IMR-90 (cell line): ENCODE results near the gene EBF3. TPM values are rescaled to one million over a fixed set of nuclear protein-coding genes. Genes with fewer than 3 reads are reported as not detected.

Source experiments
- ATAC-seq: fragments of 200-7000 bp; cut with Tn5 transposase; 2 replicates; pipeline ENCODE4 v1.9.1; 2020; ENCODE audit warnings: low read depth, mild to moderate bottlenecking, moderate library complexity
- BruUV-seq: library from RNA; stranded (reverse); fragments of 400-500 nt; replicated peaks from 2 replicates; lab custom pipeline; 2021; lab: Mats Ljungman, UMichigan
- CTCF ChIA-PET: fragments of 300-600 bp; formaldehyde crosslinking; extraction: SDS; loops from one replicate; lab custom pipeline; 2021; ENCODE audit warnings: antibody characterized with exemption; lab: Yijun Ruan, JAX
- POLR2A ChIA-PET: fragments of 300-600 bp; sonication (Branson Sonifier 250); formaldehyde crosslinking; loops from one replicate; lab custom pipeline; 2022; ENCODE audit warnings: antibody characterized with exemption; ENCODE audit not compliant: unreplicated experiment; lab: Charles Lee
- DNase-seq: peaks from one replicate; pipeline ENCODE4 v3.0.0; 2013
- H2AFZ ChIP-seq: replicated peaks from 2 replicates; pipeline ENCODE3; 2013; ENCODE audit warnings: low read length, mild to moderate bottlenecking; ENCODE audit not compliant: poor library complexity
- H2AK5ac ChIP-seq: 2 replicates; pipeline ENCODE4 v1.6.1; 2013; ENCODE audit warnings: low read depth, low read length, inconsistent platforms
- H2AK9ac ChIP-seq: replicated peaks from 2 replicates; pipeline ENCODE3; 2013; ENCODE audit warnings: mild to moderate bottlenecking, low read depth, low read length, moderate library complexity; ENCODE audit not compliant: poor library complexity
- H2BK120ac ChIP-seq: 2 replicates; pipeline ENCODE4 v1.6.1; 2013; ENCODE audit warnings: low read depth, low read length, inconsistent platforms
- H2BK15ac ChIP-seq: 3 replicates; pipeline ENCODE4 v1.6.1; 2013; ENCODE audit warnings: low read depth, low read length, inconsistent platforms
- H2BK20ac ChIP-seq: 2 replicates; pipeline ENCODE4 v1.6.1; 2013; ENCODE audit warnings: low read depth, mild to moderate bottlenecking, inconsistent platforms, low read length, moderate library complexity
- H2BK5ac ChIP-seq: 2 replicates; pipeline ENCODE4 v1.6.1; 2013; ENCODE audit warnings: mild to moderate bottlenecking, low read depth, low read length, inconsistent platforms; ENCODE audit not compliant: poor library complexity, severe bottlenecking
- H3K14ac ChIP-seq: replicated peaks from 2 replicates; pipeline ENCODE4 v1.6.1; 2013; ENCODE audit warnings: low read depth, low read length, inconsistent platforms
- H3K18ac ChIP-seq: 2 replicates; pipeline ENCODE4 v1.6.1; 2013; ENCODE audit warnings: low read depth, low read length, control low read depth
- H3K23ac ChIP-seq: 2 replicates; pipeline ENCODE4 v1.6.1; 2013; ENCODE audit warnings: low read depth, low read length, inconsistent platforms
- H3K27ac ChIP-seq: 2 replicates; pipeline ENCODE4 v1.5.1; 2013; ENCODE audit warnings: mild to moderate bottlenecking, control low read depth, low read length; ENCODE audit not compliant: insufficient read depth
- H3K27me3 ChIP-seq: 2 replicates; pipeline ENCODE4 v1.6.1; 2013; ENCODE audit warnings: low read length; ENCODE audit not compliant: control insufficient read depth, insufficient read depth
- H3K36me3 ChIP-seq: 2 replicates; pipeline ENCODE4 v1.6.1; 2013; ENCODE audit warnings: low read length, mixed read lengths; ENCODE audit not compliant: control insufficient read depth, insufficient read depth
- H3K4ac ChIP-seq: 2 replicates; pipeline ENCODE4 v1.6.1; 2013; ENCODE audit warnings: low read depth, low read length, inconsistent platforms
- H3K4me1 ChIP-seq: 2 replicates; pipeline ENCODE4 v1.6.1; 2013; ENCODE audit warnings: low read length, mixed read lengths; ENCODE audit not compliant: control insufficient read depth, insufficient read depth
- H3K4me2 ChIP-seq: 2 replicates; pipeline ENCODE4 v1.6.1; 2013; ENCODE audit warnings: low read depth, mild to moderate bottlenecking, control low read depth, low read length, moderate library complexity
- H3K4me3 ChIP-seq: 2 replicates; pipeline ENCODE4 v1.5.1; 2013; ENCODE audit warnings: low read depth, mild to moderate bottlenecking, control low read depth, low read length, moderate library complexity; ENCODE audit not compliant: insufficient read depth
- H3K56ac ChIP-seq: 2 replicates; pipeline ENCODE4 v1.6.1; 2013; ENCODE audit warnings: low read length, inconsistent platforms; ENCODE audit not compliant: insufficient read depth; ENCODE audit errors: extremely low read depth
- H3K79me1 ChIP-seq, 2 experiments: 2 replicates each; pipeline ENCODE4 v1.6.1; 2013; ENCODE audit warnings: low read length in 2 of 2, inconsistent platforms in 1 of 2, low read depth in 1 of 2
- H3K9ac ChIP-seq: 2 replicates; pipeline ENCODE4 v1.6.1; 2013; ENCODE audit warnings: low read depth, low read length, control low read depth
- H3K9me1 ChIP-seq: 2 replicates; pipeline ENCODE4 v1.6.1; 2013; ENCODE audit warnings: low read length, inconsistent platforms; ENCODE audit not compliant: insufficient read depth
- H3K9me3 ChIP-seq: 2 replicates; pipeline ENCODE4 v1.6.1; 2013; ENCODE audit warnings: low read length; ENCODE audit not compliant: control insufficient read depth, insufficient read depth
- H4K20me1 ChIP-seq: 2 replicates; pipeline ENCODE4 v1.6.1; 2013; ENCODE audit warnings: low read length, inconsistent platforms; ENCODE audit not compliant: insufficient read depth
- H4K5ac ChIP-seq: 2 replicates; pipeline ENCODE4 v1.6.1; 2013; ENCODE audit warnings: mild to moderate bottlenecking, low read depth, low read length, control low read depth
- H4K8ac ChIP-seq, 2 experiments: 2 replicates each; pipeline ENCODE4 v1.6.1; 2013; ENCODE audit warnings: low read depth in 2 of 2, low read length in 2 of 2, control low read depth in 1 of 2, inconsistent platforms in 1 of 2
- H4K91ac ChIP-seq: 2 replicates; pipeline ENCODE4 v1.6.1; 2013; ENCODE audit warnings: low read depth, low read length, inconsistent platforms; ENCODE audit not compliant: insufficient read depth
- ELK1 ChIP-seq: fragments of 150-350 bp; IDR thresholded peaks from 2 replicates; pipeline ENCODE4 v1.6.1; 2016; ENCODE audit warnings: low read depth, mild to moderate bottlenecking, low read length, moderate library complexity, borderline replicate concordance
- SMC3 ChIP-seq: fragments of 150-350 bp; IDR thresholded peaks from 2 replicates; pipeline ENCODE4 v1.6.1; 2016; ENCODE audit warnings: low read depth, mild to moderate bottlenecking, antibody characterized with exemption, low read length, moderate library complexity
- WGBS, 2 experiments: methylation state at CpG; one replicate each; pipeline versions ENCODE4 v1.1.5 to v1.1.7; 2013; ENCODE audit warnings: missing lambda C conversion rate in 2 of 2; ENCODE audit not compliant: insufficient read length in 1 of 2; ENCODE audit errors: extremely low coverage in 2 of 2; 5-methylcytosine and 5-hydroxymethylcytosine counted together
- dilution Hi-C: fragments of 300-500 bp; cut with HindIII; formaldehyde crosslinking; loops from one replicate; pipeline ENCODE4 v1.14.3; 2018; ENCODE audit warnings: low sequenced_read_pairs; ENCODE audit not compliant: unreplicated experiment
- in situ Hi-C: fragments of 300-500 bp; cut with MboI; formaldehyde crosslinking; loops from 3 replicates; pipeline ENCODE4 v1.14.3; 2019; ENCODE audit warnings: low sequenced_read_pairs, inconsistent platforms, mixed read lengths
- intact Hi-C: fragments of 100-400 bp; cut with micrococcal nuclease; formaldehyde crosslinking; loops from 2 replicates; pipeline ENCODE4 v1.10.0; 2022
- polyA plus RNA-seq, 3 experiments: library from polyadenylated mRNA; depleted of rRNA; stranded (reverse); fragments of >200 nt; gene quantifications; 2 replicates each; pipeline ENCODE4 v1.2.3, GENCODE V29; 2012; ENCODE audit warnings: low replicate concordance in 1 of 3
- total RNA-seq: library from RNA; depleted of rRNA; stranded (reverse); fragments of >200 nt; gene quantifications from 2 replicates; pipeline ENCODE4 v1.2.3, GENCODE V29; 2012

EBF3 gene
- total and polyA plus RNA-seq, 2 of the 4 experiments (the other 2 are of a cell fraction), result 0.36 to 0.70 TPM

- no peak overlapping the region for H3K23ac ChIP-seq
- H3K4ac ChIP-seq, result no peak overlapping the region
- H2BK5ac ChIP-seq, result no peak overlapping the region
- CTCF ChIA-PET, result no interaction called here
- no peak overlapping the region for H3K4me3 ChIP-seq
- H2AK5ac ChIP-seq, result no peak overlapping the region
- ATAC-seq, result no peak
- no peak overlapping the region for H2AK9ac ChIP-seq
- H3K9me1 ChIP-seq, result no peaks in the 10 kb centered on the region
- H3K18ac ChIP-seq, result no peak overlapping the region
- no peak overlapping the region for H3K56ac ChIP-seq
- dilution Hi-C loops (no loop called here), in situ Hi-C loops (no loop called here), intact Hi-C loops (no loop called here)
- no peak overlapping the region for H4K5ac ChIP-seq
- peaks cover 8% of the 10 kb centered on the region for H3K36me3 ChIP-seq
- TF ChIP-seq SMC3 (no peak), ELK1 (no peak)
- H3K4me2 ChIP-seq, result no peak overlapping the region
- H4K91ac ChIP-seq, result no peak overlapping the region
- no peak overlapping the region for H4K8ac ChIP-seq
- H3K4me1 ChIP-seq, result no peaks in the 10 kb centered on the region
- peaks cover 25% of the 10 kb centered on the region for H3K9me3 ChIP-seq
- H2BK15ac ChIP-seq, result no peak overlapping the region
- H3K14ac ChIP-seq, result no peak overlapping the region
- POLR2A ChIA-PET, result no interaction called here
- no peak overlapping the region for H2BK20ac ChIP-seq
- no peak overlapping the region for H2AFZ ChIP-seq
- no peaks in the 10 kb centered on the region for H4K20me1 ChIP-seq
- no peak for DNase-seq
- H3K27ac ChIP-seq, result no peak overlapping the region
- BruUV-seq, result no TSS peak
- H3K9ac ChIP-seq, result no peak overlapping the region
- H2BK120ac ChIP-seq, result no peak overlapping the region
- 88% methylated on average over 12 of the region's 21 CpGs; no CpG with 5 or more reads in 1 of the 2 experiments for WGBS, 2 experiments
- no peaks in the 10 kb centered on the region for H3K27me3 ChIP-seq
- no peaks in the 10 kb centered on the region for H3K79me1 ChIP-seq
These were observed 122.0 kb downstream of the EBF3 start for GRCh38 chr10:129842031-129842430.
